ENCODE data around the gene MCL1.

GRCh38 chr1:150603711-150604110 lies 24.3 kb upstream of the MCL1 start:
- TF ChIP-seq, protein P1, sequence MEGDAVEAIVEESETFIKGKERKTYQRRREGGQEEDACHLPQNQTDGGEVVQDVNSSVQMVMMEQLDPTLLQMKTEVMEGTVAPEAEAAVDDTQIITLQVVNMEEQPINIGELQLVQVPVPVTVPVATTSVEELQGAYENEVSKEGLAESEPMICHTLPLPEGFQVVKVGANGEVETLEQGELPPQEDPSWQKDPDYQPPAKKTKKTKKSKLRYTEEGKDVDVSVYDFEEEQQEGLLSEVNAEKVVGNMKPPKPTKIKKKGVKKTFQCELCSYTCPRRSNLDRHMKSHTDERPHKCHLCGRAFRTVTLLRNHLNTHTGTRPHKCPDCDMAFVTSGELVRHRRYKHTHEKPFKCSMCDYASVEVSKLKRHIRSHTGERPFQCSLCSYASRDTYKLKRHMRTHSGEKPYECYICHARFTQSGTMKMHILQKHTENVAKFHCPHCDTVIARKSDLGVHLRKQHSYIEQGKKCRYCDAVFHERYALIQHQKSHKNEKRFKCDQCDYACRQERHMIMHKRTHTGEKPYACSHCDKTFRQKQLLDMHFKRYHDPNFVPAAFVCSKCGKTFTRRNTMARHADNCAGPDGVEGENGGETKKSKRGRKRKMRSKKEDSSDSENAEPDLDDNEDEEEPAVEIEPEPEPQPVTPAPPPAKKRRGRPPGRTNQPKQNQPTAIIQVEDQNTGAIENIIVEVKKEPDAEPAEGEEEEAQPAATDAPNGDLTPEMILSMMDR (IDR thresholded peaks at IDR 0.05) = no peak
- TF ChIP-seq POLR2AphosphoS5 (IDR thresholded peaks at IDR 0.05) = no peak

Measured in sigmoid colon (tissue), 4 donors.